NCI-H2196 (cell line): ENCODE results near the gene ZBTB49.

Experiments
- DNase-seq: peaks from one replicate; lab custom pipeline; 2025; ENCODE audit not compliant: unreplicated experiment; lab: John Stamatoyannopoulos, UW

The ZBTB49 gene

DNA sequence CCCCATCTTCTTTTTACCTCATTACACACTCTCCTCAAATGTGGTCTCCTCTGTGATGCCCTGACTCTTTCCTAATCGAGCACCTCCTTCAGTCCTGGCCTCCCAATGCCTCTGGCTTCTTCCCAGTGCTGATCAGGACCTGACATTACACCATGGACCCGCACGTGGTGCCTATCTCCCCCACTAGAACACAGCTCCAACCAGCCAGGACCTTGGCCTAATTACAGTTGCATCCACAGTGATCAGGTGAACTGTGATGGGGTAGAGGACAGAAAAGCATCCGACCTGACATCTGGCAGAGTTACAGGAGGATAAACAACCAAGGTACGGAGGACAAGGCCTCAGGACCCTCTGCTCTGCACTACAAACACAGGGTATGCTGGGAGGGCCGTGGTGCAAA is 12.5 kb upstream of the ZBTB49 start:
- no peak for DNase-seq

DNA sequence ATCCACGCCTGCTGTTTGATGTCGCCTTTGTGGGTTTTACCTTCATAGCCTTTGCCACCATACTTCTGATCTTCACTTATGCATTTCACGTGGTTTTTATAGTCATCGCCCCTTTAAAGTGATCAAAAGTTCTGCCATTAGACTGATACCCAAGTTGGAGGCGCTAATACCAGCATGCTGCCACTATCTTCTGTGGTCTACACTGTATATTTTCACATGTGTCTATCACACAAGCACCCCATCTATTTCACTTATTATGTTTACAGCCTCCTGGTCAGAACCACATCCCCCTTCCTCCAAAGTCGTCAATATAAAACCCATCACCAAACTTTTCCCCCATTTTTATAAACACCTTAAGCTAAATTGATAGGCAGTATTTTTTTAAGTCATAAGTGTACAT is 8.3 kb upstream of the ZBTB49 start:
- no peak for DNase-seq

DNA sequence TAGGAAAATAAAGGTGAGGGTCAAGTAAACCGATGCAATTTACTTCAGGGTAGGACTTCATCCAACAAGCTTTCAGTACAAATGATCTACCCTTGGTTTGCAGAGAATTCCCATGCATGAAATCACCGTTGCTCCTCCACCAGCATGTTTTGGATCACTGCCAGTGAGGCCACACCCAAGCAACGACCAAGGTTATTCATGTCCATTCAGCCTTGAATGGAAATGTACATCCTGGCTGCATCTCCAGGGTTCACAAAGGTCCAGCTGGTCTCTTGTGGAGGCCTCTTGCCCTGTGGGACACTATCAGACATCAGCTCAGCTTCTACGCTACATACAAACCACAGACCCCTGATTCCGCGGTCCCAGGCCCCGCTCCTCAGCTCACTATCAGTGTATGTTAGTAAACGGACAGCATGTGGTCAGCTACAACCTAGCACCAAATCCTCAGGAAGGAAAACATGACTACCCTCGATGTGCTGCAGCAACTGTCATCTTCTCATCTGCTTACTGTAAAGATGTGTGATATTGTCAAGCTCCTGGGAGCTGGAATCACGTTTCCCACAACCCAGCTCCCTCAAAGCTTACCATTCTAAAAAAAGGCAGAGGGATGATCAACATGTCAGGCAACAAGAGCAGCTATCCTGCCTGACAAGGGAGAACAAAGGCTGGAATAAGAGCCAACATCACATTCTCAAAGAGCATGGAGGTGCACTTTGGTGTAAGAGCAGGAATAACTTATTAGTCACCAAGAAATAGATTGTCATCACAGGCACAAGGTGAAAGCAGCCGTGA is 5.0 kb upstream of the ZBTB49 start:
- no peak for DNase-seq

DNA sequence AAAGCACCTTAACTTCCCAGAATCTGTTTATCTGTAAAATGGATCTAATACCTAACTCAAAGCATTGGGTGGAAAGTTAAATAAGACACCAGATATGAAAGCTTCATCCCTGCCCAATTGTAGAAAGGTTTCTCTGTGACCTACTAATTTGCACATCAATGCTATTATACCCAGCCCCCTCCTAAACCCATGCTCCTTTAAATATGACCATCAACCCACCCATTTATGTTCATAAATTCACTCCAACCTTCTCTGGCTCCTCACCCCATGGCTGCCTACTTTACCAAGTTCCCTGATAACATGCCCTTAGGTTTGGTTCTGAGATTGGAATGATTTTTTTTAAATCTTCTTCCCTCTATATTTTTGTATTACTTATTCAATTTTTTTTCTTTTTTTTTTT is 2.0 kb upstream of the ZBTB49 start:
- no peak for DNase-seq

DNA sequence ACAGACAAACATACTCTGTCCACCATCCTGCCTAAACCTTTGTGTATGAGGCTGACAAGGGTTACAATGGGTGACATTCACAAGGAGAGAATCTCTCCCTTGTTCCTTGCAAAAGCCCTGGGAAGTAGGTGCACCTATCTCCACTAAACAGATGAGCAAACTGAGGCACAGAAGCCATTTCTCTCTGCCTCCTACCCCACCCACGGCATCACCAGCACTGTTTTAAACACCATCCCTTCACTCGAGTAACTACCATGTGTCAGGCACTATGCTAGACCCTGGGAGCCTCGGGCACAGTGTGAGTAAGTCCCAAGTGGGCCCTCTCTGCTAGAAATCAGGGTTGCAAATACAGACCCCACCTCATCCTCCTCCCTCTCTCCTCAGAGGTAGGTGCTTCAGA is 996 bp upstream of the ZBTB49 start:
- no peak for DNase-seq

DNA sequence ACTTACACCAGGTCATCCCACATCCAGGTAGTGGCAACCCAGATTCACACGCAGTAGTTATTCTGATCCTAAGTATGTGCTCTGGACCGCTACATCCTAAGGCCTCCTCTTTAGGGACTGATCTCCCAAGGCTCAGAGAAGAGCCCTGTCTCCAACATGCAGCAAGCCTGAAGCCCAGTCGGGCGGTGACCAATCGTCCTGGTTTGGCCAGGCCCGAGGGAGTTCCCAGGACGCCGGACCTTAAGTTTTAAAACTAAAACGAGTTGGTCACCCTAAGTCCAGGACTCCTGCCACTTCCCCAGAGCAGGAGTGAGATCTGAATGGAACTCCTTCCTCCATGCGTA is 482 bp upstream of the ZBTB49 start:
- DNase-seq: no peak

DNA sequence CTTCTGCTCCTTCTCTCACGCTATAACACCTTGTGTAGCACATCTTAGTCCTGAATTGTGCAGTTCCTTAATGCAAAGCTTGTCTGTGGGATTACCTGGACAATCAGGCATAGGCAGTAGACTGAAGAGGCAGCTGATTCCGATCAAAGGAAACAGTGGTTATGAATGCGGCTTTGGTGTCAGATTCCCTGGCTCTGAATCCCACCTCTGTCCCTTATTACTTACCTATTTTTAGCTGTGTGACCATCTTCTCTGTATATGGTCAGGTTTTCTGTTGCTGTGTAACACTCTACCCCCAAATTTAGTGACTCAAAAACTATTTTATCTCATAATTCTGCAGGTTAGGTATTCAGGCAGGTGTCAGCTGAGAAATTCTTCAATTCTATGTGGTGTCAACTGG is 3.2 kb downstream of the ZBTB49 start:
- no peak for DNase-seq

DNA sequence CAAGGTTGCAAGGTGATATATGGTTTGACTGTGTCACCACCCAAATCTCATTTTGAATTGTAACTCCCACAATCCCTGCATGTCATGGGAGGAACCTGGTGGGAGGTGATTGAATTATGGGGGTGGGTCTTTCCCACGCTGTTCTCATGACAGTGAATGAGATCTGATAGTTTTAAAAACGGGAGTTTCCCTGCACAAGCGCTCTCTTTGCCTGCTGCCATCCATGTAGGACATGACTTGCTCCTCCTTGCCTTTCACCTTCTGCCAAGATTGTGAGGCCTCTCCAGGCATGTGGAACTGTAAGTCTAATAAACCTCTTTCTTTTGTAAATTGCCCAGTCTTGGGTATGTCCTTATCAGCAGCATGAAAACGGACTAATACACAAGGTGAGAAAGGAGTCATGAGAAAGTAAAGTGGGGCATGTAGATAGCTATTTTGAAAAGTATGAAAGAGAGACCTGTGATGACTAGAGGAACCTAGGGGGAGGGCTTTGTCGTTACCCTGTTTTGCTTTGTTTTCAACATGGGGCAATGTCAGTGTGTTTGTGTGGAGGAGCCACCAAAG is 6.3 kb downstream of the ZBTB49 start:
- DNase-seq: no peak

DNA sequence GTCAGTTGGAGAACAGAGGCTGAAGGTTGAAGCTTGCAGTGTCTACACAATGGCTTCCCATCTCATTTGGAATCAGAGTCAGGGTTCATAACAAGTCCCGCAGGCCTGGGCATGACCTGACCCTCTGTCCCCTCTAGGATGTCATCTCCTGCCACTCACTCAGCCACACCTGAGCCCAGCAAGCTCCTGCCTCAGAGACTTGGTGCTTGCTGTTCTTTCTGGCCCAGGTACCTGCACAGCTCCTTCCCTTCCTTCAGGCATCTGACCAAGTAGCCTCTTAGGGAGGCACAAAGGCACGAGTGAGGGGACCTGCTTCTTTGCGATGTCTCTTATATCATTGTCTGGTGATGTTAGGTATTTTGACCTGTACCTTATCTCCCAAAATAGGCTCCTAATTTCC is 9.0 kb downstream of the ZBTB49 start:
- no peak for DNase-seq

DNA sequence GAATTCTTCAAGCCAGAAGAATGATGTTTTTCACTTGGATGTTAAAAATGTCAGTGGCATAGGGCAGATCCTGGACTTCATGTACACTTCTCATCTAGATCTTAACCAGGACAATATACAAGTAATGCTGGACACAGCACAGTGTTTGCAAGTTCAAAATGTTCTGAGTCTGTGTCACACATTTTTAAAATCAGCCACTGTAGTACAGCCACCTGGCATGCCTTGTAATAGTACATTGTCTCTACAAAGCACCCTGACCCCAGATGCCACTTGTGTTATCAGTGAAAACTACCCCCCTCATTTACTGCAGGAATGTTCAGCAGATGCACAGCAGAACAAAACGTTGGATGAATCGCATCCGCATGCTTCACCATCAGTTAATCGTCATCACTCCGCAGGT is 11.9 kb downstream of the ZBTB49 start:
- no peak for DNase-seq

DNA sequence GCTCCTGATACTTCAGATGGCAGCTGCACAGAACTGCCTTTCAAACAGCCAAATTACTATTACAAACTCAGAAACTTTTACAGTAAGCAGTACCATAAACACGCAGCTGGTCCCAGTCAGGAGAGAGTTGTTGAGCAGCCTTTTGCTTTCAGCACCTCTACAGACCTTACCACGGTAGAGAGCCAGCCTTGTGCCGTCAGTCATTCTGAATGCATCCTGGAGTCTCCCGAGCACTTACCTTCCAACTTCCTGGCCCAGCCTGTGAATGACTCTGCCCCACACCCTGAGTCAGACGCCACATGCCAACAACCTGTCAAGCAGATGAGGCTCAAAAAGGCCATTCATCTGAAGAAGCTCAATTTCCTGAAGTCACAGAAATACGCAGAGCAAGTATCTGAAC is 12.4 kb downstream of the ZBTB49 start:
- DNase-seq: no peak

DNA sequence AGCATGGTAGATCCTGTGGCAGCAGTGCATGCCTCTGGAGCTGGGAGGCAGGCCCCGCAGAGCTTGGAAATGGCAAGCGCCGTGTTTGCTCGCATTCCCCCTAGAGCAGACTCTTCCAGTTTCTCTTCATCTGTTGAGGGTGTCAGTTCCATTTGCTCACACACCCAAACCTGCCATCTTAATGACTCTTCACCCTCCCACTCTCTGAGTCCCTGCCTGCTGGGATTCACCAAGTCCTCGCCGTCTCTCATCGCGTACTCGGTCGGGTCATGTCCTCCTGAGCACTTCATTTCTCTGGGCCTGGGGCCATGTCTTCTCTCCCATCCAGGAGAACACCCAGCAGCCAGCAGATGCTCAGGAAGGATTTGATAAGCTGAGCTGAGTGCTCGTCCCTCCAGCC is 16.9 kb downstream of the ZBTB49 start:
- DNase-seq: no peak

DNA sequence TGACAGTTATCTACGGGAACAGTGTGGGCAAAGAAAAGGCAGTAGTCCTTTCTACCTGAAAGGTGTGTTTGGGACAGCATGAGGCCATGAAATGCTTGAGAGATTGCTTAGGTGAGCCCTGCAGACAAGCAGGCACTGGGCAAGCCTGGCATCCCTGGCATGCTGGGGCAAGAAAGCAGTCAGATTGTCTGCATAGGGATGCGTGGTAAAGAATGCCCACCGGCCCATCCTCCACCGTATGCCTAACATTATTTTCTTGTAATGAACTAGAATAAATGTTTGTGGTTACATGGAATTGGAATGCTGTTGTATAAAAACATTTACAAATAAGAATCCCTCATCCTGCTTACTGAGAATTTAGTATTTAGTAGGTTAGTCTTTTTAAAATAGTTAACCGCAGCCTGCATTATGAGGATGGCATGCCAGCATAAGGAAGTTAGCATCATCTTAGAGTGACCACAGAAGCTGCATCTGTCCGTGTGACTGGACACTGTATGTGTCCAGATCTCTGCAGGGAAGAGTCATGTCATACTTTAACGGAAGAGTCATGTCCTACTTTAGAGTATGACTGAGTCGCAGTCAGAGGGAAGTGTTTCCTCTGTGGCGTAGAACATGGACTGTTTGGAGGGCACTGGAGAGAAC is 18.9 kb downstream of the ZBTB49 start:
- DNase-seq: no peak

DNA sequence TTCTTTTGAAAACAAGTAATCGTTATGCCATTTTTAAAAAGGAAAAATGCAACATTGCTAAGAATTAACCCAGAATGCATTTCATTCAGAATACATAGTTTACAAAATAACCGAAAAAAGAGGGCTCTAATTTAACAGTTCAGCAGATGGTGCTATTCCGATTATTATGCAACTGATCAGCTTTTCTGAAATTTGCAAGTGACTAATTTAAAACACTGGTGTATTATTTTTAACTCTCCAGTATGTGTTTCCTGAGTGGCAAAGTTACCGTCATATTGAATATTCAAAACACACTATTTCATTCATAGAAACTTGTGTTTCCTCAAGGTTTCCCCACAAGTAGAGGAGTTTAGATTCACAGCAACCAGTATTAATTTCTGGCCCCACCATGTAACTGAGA is 21.1 kb downstream of the ZBTB49 start:
- DNase-seq: no peak

DNA sequence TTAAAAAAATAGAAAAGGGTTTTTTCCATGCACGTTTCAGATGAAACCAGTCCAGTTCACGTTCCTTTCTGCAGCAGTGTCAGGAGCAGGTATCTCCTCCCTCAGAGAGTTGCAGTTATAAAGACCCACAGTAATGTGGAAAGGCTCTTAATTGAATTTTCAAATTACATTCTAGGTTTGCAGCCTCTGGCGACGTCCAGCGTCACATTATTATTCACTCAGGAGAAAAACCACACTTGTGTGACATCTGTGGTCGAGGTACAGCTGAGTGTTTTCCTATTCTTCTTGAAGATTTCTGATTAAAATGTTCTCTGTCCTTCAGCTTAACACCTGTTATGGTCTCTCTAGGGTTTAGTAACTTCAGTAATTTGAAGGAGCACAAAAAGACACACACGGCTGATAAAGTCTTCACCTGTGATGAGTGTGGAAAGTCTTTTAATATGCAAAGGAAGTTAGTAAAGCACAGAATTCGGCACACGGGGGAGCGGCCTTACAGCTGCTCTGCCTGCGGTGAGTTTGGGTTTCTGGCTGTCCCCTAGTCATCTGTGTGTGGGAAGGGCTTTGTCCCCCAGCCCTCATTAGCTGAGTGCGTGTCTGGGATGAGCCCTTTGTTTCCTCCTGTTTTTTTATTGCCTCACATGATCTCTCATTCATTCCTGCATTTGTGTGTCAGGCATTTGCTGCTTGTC is 25.6 kb downstream of the ZBTB49 start:
- no peak for DNase-seq

DNA sequence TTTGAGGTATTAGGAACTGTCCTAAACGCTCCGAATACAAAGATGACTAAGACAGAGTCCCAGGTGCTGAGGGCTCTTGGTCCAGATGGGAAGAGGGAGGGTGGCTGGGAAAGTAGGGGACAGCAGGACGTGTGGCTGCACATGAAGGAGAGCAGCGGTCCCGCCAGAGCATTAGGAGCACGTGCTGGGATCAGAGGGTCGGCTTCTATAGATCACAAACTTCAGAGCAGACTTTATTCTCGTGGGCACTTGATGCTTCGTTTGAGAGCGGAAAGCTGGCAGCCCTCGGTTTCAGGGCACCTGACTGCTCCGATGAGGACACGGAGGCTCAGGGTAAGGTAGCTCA is 26.1 kb downstream of the ZBTB49 start:
- no peak for DNase-seq

DNA sequence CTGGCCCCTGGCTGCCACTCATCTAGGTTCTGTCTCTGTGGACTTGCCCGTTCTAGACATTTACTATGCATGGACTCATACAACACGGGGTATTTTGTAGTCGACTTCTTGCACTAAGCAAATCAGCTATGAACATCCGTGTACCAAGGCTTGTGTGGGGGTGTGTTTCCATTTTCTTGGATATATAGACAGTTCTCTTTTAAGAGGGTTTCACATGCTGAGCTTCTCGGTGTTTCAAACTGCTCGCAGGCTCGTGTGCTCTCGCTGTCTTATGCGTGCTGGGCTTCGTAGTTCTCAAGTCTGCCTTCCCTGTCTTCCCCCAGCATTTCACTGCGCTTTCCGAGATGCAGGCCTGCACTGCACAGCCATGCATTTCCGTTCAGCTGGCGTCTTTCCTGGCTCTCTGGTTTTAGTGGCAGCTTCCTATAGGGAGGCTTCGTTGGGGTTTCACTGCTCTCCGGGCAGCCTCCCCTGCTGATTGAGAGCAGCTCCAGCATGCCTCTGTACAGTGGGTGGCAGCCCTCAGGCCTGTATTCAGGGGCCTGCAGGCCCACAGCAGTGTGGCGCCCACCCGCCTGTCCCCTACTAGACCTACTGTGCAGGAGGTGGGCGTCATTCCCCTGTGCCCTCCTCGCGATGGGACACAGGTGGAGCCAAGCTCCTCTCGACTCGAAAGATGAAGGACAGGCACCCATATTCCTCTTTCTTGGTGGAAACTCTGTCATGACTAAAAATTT is 27.6 kb downstream of the ZBTB49 start:
- DNase-seq: no peak

DNA sequence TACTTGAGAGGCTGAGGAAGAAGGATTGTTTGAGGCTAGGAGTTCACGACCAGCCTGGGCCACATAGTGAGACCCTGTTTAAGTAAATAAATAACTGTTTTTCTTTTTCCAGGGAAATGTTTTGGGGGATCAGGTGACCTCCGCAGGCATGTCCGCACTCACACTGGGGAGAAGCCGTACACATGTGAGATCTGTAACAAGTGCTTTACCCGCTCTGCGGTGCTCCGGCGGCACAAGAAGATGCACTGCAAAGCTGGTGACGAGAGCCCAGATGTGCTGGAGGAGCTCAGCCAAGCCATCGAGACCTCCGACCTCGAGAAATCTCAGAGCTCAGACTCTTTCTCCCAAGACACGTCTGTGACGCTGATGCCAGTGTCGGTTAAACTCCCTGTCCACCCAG is 30.5 kb downstream of the ZBTB49 start:
- DNase-seq: no peak

DNA sequence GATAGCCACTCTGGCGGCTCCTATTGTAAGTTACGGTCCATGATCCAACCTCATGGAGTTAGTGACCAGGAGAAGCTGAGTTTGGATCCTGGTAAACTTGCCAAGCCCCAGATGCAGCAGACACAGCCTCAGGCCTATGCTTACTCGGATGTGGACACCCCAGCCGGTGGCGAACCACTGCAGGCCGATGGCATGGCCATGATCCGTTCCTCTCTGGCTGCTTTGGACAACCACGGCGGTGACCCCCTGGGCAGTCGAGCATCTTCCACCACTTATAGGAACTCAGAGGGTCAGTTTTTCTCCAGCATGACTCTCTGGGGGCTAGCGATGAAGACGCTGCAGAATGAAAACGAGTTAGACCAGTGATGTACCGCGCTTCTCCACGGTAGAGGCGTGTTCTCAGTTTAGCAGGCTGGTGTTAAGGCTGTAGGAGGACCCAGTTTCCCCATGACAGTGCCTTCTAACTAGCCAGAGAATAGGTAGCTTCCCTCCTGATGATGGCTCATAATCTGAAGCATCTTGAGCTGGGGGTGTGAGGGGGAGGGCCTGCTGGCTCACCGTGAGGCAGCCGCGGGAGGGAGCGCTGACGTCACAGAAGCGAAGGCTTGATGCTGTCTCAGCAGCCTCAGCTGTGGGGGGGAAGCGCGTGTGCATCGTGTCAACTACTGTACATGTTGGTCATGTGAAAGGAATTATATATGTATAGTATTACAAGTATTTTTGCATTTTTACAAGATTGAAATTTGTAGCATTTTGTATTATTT is 31.1 kb downstream of the ZBTB49 start:
- no peak for DNase-seq

DNA sequence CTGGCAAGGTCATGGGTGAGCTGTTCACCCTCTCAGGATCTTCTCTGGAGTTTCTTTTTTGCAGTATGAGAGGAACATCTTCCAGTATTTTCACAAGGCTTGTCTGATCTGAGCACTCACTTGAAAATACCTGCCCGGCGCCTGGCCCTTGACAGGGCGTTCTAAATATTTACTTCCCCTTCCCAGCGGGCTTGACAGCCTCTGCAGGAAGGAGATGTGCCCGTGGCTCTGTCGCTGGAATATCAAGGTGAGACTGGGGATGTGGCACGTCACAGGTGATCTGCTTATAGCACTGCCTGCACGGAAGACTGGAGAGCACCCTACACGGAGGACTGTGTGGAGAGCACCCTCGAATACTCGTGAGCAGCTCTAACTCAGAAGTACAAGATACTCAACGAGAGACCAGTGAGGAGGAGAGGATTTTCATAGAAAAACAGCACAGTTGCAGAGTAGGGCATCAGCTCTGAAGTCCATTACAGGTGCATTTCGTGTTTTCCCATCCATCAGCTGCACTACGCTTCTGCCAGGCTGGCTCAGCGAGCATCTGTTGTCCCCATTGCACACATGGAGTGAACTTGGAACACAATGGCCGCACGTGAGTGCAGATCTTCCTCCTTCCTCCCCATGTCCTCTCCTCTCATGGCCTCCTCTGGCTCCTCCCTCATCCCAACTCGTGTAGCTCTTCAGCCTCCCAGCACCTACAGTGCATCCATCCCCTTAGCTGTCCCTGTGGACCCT is 32.1 kb downstream of the ZBTB49 start:
- DNase-seq: no peak
